Kidney glomerular epithelial cell (primary cell): Measurements from ENCODE around the gene PRRT1.
A peak's percentile ranks its signal among the peaks of the same experiment; 100 is the strongest.
"Not testable (repeated sequence)": the region's sequence is repeated elsewhere in the genome, so short reads cannot be mapped to it uniquely, and the experiment has no call there.

Source experiments
- DNase-seq: peaks from one replicate; lab custom pipeline; 2025; lab: John Stamatoyannopoulos, UW

The PRRT1 gene

DNA sequence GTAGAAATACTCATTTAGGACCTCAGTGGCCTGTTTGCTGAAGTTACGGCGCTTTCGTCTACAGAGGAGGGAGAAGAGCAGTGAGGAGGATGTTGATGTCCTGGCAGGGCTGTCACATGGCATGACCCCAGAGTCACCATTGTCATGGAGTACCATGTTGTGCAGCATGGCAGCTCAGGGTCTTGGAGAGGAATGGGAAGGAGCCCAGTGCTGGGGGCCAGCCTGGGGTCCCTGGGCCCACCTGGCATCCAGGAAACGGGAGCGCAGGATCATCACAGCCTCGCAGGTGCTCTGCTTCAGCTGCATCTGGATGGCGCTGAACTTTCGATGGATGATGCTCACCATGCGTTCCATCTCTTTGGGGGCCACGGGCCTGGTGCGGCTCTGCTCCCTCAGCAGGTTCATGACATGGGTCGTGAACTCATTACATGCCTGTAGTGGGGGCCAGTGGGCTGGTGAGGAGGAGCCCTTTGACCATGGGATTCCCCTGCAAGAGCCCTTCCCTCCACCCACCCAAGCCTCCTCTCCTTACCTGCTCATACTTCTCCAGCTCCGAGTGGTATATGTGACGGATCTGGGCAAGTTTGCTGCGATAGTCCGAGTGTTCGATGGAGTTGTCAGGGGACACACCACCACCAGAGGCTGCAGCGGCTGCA is 36.1 kb upstream of the PRRT1 start:
- not testable (repeated sequence) for DNase-seq

DNA sequence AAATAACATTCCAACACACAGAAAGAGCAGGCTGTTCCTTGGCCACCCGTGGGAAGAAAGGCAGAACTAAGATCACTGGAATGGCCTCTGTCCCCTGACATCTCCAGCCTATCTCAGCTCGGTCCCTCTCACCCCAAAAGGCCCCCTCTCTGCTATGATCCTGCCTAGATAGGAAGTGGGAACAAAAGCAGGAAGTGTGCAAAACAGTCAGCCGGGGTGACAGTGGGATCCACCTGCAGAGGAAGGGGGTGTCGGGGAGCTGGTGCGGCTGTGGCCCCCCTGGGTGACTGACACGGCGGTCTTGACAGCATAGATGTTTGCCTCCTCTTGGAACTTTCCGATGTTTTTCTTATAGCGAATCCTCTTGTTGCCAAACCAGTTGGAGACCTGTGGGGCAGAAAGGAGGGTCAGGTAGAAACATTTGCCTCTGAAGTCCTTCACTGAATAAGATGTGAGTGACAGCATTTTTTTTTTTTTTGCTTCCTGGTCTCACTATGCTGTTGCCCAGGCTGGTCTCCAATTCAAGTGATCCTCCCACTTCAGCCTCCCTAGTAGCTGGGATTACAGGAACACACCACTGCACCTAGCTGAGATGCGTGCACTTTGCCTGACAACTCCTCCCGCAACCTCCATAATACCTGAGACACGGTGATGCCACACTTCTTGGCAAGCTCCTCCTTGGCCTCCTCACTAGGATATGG is 35.4 kb upstream of the PRRT1 start:
- DNase-seq: no peak

DNA sequence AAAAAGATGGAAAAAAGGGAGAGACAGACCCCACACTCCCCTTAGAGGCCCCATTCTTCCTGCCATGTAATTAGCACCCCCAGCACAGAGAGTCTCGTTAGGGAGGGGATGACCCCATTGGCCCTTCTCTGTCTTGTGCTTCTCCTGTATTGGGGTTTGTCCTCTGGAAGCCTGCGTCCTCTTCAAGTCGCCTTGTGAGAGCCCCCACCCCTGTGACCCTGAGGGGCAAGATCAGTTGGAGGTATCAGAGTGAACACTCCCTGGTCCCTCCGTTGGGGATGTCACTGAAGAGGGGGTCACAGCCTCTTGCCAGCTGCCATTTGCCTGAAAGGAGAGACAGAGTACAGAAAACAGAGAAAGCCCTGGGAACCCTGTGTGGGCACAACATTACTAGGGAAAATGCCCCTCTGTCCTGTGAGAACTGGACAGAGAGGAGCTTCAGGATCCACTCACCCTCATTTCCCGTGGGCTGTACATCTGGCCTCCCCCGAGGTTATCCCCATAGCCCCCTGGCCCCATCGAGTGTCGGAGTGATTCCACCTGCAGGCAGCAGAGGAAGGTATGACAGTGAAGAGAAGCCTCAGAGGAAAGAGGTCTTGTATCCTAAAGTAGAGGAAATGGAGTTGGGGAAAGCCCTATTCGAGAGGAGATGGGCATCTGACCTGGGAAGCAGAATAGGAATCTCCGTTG is 34.6 kb upstream of the PRRT1 start:
- not testable (repeated sequence) for DNase-seq

DNA sequence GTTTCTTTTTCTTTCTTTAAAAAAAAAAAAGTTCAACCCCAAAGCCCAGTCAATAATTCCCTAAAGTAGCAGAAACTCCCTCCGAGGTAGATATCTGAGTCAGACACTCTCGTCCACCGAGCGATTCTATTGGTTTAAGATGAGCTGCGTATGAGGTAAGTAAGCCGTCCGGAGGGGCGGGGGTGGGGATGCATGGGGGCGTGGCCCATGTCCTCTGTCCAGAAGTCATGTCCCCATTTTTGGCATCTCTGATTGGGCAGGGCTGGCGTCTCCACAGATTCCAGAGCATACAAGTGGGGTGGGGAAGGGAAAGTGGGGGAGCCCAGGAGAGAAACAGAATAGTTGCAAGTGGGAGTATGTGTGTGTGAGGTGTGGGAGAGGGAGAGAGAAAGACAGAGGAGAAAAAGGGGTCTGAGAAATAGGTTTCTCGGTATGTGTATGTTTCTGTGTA is 34.0 kb upstream of the PRRT1 start:
- DNase-seq: peak; percentile 79

DNA sequence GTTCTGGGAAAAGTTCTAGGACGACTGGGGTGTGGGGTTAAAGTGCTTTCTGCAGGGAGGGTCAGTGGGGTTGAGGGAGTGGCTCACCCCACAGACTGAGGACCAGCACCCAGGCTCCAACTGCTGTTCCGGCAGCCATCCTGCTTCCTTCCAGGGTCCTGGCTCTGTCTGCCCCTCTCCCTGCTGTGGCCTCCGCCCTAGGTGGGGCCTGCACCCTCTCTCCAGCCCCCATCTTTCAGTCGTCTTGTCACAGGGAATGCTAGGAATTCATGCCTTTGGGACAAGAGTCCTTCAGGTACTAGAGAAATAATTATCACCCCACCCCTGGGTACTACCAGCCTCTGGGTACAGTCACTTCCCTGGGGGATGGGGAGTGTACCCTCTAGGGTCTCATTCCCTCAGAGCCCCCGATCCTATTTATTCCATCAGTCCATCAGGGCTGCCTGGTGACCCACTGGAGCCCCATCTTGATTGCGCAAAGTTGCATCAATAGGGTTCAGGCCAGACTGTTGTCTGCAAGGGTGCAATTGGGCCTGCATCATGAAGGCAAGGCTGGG is 32.4 kb upstream of the PRRT1 start, which contains the start of gene AGER:
TSS of gene AGER (minus strand) at position 170 of the 557 bp plus-strand sequence. CDS start at position 139, 31 bp downstream.
- no peak for DNase-seq

DNA sequence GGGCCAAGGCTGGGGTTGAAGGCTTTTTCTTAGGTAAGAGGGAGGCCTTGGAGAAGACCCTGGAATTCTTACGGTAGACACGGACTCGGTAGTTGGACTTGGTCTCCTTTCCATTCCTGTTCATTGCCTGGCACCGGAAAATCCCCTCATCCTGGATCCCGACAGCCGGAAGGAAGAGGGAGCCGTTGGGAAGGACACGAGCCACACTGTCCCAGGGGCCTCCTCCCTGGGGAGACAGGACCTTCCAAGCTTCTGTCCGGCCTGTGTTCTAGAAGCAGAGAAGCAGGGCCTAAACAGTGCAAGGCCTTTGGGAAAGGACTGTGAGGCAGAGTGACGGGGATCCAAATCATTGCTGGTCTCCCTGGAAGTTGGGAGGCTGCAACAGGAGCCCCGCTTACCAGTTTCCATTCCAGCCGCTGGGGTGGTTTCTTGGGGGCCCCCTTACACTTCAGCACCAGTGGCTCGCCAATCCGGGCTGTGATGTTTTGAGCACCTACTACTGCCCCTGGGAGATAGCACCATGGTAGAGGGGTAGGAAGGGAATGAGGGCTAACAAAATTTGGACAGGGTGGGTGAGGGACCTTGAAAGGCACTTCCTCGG is 31.8 kb upstream of the PRRT1 start:
- no peak for DNase-seq

DNA sequence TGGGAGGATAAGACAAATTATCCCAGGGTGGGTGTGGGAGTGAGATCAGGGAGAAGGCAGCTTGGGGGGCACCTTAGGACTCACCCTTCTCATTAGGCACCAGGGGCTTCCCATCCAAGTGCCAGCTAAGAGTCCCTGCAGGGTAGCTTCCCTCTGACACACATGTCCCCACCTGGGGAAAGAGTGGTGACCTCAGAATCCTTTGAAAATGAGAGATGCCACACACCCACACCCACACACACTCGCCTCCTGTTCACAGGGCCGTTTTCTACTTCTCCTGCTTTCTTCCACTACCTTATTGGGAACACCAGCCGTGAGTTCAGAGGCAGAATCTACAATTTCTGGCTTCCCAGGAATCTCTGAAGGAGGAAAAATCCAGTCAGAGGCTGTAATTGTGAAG is 31.3 kb upstream of the PRRT1 start:
- no peak for DNase-seq

DNA sequence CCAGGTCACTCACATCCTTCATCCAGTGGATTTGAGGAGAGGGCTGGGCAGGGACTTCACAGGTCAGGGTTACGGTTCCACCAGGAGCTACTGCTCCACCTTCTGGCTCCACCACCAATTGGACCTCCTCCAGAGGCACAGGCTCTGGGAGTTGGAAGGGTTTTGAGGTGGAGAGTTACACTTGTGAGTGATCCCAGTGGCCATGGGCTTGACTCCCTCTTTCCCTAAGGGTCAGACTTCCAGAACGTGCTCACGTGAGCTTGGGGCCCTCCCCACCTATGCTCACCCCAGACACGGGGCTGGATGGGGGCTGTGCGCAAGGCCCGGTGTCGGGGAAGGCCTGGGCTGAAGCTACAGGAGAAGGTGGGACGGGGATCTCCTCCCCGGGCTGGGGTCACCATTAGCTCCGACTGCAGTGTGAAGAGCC is 30.8 kb upstream of the PRRT1 start:
- no peak for DNase-seq

DNA sequence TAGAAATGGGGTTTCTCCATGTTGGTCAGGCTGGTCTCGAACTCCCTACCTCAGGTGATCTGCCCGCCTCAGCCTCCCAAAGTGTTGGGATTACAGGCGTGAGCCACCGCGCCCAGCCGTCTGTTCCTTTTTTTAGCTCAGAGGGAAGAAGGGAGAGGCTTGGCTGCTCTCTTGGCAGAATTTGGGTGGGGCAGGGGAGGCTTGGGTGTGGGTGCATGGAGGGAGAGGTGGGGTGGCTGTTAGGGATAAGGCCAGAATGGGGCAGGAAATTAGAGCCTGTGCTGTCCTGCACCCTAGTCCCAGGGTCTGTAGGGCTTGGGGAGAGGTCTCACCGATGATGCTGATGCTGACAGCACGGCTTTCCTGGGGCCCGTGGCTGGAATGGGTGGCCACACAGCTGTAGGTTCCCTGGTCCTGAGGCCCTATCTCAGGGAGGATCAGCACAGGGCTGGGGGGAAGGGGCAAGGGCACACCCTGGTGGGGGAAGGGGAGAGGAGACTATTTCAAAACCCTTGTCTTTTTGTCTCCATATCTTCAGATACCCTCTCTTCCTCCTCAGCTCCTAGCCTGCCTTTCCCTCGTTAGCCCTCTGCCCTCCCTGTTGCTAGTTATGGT is 30.3 kb upstream of the PRRT1 start:
- DNase-seq: no peak

DNA sequence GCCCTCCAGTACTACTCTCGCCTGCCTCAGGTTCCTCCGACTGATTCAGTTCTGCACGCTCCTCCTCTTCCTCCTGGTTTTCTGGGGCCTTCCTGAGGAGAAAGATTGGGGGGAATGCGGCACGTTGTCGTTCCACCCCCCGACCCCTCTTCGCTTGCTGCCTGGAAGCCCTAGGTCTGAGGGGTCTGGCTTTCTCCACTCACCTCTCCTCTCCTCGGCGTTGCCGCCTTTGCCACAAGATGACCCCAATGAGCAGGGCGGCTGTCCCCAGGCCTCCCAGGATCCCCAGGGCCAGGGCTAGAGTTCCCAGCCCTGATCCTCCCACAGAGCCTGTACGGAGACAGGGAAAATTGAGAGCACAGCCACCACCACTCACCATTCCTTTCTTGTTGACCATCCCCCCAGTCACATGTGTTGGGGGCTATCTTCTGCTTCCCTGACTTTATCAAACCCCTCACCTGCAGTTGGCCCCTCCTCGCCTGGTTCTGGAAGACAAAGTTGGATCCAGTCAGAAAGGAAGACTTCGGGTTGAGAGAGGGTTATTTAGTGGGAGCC is 29.5 kb upstream of the PRRT1 start:
- no peak for DNase-seq

DNA sequence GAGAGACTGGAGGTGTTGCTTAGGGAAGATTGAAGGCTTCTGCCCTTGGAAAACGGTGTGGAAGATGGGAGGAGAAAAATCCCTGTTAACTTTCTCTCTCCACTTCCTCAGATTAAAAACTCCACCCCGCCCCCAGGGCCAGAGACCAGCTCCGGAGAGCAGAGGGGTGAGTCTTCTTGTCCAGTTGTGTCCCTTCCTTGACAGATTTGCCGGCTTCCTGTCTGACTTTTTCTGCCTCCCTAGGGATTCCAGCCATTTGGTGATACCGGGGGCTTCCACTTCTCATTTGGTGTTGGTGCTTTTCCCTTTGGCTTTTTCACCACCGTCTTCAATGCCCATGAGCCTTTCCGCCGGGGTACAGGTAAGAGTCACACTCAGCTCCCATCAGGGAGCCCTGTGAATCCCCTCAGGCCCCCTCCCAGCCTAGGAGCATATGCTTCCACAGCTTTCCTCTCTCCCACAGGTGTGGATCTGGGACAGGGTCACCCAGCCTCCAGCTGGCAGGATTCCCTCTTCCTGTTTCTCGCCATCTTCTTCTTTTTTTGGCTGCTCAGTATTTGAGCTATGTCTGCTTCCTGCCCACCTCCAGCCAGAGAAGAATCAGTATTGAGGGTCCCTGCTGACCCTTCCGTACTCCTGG is 28.1 kb upstream of the PRRT1 start:
- no peak for DNase-seq

DNA sequence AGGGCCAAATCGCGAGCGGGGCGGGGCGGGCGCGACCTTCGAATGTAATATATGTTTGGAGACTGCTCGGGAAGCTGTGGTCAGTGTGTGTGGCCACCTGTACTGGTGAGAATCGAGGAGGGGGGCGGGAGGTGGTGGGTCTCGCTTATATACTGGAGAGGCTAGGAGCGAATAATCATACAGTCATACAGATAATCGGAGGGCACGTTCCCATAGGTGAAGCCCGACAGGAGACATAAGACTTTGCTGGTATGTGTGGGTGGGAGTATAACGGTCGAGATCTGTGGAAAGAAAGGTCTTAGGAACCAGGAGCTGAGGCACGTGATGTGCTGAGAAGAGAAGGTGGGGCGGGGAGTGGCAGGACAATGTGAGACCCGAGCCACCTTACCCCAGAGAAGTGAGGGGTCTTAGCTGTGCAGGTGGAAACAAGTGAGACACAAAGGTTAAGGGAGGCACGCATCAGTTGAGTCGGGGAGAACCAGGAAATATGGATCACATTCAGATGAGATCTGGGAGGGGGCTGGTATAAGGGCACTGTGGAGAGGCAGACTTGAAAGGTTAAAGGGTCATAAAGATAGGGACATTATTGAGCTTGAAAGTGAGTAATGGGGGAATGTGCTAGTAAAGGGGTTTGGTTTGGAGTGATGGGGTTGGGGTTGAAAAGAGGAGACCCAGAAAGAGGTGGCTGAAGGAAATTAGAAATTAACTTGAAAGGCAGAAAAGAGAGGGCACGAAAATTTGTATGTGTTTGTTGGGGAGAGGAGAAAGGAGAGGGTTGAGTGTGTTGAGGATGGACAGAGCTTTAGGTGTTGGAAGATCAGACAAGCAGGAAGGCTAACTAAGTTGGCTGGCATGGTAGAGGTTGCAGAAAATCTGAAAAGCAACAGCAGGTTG is 27.1 kb upstream of the PRRT1 start:
- DNase-seq: no peak

DNA sequence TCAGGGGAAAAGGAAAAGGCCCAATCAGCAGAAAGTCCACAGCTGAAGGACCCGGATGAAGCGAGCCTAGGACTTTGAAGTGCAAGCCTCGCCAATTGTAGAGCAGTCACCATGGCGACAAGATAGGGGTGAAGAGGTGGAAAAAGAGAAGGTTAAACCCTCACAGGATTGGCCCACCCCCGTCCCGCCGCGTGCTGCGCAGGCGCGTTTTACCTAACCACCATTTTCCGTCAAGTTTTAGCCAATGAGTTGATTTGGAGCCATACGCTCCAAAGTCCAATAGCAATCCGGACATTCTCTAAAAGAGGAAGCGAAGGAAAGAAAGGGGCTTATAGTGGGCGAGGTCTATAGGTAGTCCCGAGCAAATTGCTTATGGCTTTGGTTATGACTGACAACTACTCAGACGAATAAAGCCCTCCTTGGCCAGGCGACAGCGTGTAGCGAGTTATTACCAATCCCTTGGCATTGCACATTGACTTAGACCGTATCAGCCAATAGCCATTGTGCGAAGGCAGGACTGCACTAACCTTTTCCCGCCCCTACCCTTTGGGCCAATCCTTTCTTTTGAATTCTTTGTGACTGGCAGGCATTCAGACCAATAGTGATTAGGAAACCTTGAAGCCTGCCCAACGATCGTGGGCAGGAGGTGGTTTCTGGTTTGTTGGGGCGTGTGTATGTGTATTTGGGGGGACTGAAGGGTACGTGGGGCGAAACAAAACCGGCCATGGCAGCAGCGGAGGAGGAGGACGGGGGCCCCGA is 26.2 kb upstream of the PRRT1 start, which contains the start of gene RNF5:
TSS of gene RNF5 (plus strand) at position 618 of the 759 bp plus-strand sequence. CDS start at position 725, 107 bp downstream.
- peak; percentile 100 for DNase-seq

DNA sequence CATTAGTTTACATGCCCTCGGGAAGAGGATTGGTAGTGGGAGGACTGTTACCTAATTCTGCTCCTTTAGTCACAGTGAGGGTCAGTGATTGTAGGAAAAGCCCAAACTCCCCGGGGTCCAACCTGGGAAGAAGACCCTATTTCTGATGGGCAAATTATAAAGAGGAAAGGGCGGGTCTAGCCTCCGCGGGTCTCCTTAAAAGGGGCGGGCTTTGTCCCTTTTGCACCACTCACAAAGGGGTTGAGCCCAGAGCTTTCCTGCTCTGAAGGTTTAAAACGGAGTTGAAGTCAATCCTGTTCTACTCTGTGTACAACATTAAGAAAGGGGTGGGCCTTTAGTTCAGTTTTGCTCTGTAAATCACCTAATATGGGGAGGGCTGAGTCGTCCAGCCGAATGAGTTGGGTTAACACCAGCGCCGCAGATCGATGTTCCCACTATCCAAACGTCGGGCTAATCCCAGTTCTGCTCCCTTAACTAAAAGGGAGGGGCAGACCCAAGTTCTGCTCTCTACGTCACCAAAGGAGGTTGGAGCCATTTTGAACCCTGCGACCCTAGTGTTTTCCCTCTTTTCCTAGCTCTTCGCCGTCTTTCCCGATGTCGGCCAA is 25.5 kb upstream of the PRRT1 start:
- DNase-seq: no peak

DNA sequence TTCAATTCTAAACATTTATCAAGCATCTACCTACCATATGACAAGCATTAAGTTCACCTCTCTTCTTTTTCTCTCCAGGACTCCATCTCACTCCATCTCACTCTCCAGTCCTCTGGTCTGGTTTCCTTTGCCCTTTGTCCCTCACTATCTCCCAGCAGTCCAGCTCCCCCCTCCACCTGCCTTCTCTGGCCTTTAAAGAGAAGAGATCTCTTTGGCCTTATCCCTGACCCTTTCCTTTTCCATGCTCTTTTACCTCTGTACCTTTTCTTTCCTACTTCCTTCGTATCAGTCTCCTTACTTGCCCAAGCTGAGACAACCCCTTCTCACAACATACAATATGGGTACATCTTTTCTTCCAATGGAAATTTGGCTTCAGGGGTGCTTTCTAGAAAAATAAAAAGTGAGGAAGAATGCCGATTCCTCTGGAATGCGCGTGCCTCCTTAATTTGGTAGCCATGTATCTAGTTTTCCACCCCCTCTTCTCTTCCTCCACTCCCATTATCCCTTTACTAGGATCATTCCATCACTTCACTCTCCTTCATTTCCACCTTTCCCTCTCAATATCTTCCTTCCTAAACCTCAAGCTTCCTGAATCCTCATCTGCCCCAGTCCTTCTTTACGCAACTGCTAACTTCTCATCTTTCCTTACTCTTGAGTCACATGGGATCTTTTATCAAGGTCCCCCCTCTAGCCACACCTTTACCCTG is 24.9 kb upstream of the PRRT1 start:
- DNase-seq: peak; percentile 25

DNA sequence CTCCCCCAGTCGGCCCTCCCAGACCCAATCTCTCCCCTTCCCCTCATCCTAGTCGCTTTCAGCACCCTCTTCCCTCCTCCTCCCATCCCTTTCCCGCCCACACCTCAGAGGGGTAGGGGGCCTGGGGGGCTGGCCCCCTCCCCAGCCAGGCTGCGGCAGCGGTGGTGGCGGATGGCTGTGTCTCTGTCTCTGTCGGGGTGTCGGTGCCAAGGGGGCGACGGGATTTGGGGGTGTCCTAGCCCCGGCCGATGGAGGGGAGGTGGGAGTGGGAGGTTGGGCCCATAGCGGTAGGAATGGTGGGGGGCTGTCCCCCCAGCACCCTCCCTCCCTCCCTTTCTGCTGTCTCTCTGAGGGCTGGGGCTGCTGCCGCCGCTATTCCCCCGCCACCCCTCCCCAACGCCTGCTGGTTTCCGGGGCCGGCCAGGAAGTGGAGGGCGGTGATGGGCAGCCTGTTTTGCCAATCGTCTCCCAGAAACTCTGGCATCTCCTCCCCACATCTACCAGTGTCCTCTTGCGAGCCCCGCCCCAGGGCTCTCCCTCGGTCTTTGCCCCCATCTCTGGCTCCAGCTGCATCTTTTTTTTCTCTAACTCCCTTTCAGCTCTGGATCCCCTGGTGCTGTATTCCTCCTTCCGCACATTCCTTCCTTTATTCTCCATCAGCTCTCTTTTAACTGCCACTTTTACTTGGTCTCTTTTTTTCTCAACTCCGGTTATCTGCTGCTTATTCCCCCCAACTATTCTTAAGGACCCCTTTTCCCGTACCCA is 24.2 kb upstream of the PRRT1 start, which contains the start of gene AGPAT1:
TSS of gene AGPAT1 (minus strand) at position 374 of the 765 bp plus-strand sequence. CDS start 4,588 bp downstream, outside the sequence.
- DNase-seq: peak; percentile 95

DNA sequence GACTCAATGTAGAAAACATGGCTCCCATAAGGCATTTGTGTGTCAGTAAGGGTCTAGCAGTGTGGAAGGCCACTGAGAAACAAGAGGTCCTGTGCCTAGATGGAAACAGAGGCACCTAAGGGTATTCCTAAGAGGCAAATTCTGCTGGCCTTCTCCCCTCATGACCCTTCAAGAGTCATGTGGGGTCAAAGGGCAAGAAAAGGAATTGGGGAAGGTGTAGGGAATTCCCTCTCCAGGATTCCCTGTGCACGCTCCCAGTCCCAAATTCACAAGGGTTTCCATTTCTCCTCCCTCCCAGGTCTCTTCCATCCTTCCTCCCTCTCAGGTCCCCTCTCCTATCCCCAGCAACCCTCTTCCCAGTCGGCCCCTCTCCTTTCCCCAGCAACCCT is 23.6 kb upstream of the PRRT1 start:
- DNase-seq: no peak
